Fibroblast of lung (primary cell): ENCODE data around the gene SLC38A2. TPM values are rescaled to one million over a fixed set of nuclear protein-coding genes. Genes with fewer than 3 reads are reported as not detected.

Experiments
- DNase-seq, 2 donors: peaks; one replicate each; pipeline versions ENCODE4 v3.0.0 to v3.0.0-alpha.2; 2010; ENCODE audit warnings: low read depth in 2 of 2
- H2AFZ ChIP-seq: 2 replicates; pipeline ENCODE4 v1.5.1; 2012; ENCODE audit warnings: low read length, control low read depth, inconsistent platforms
- H3K27ac ChIP-seq: 2 replicates; pipeline ENCODE4 v1.5.1; 2011; ENCODE audit warnings: low read length, control low read depth; ENCODE audit not compliant: insufficient read depth
- H3K27me3 ChIP-seq: 2 replicates; pipeline ENCODE4 v1.5.1; 2011; ENCODE audit warnings: mild to moderate bottlenecking, low read length; ENCODE audit not compliant: control insufficient read depth, insufficient read depth
- H3K36me3 ChIP-seq: 2 replicates; pipeline ENCODE4 v1.5.1; 2011; ENCODE audit warnings: low read length; ENCODE audit not compliant: control insufficient read depth, insufficient read depth
- H3K4me1 ChIP-seq: 2 replicates; pipeline ENCODE4 v1.5.1; 2011; ENCODE audit warnings: low read length; ENCODE audit not compliant: control insufficient read depth, insufficient read depth; ENCODE audit errors: extremely low read depth
- H3K4me2 ChIP-seq: 2 replicates; pipeline ENCODE4 v1.5.1; 2011; ENCODE audit warnings: low read length, control low read depth; ENCODE audit not compliant: insufficient read depth; ENCODE audit errors: extremely low read depth
- H3K4me3 ChIP-seq, 4 experiments: fragments of 200-600 bp in 1 of 4; sonication (generic) in 1 of 4; replicated peaks in 1 of 4; 2 replicates each; pipeline ENCODE4 v1.5.1; 2011 to 2016; ENCODE audit warnings: low read length in 4 of 4, low read depth in 3 of 4, mild to moderate bottlenecking in 3 of 4, control low read depth in 2 of 4, inconsistent platforms in 1 of 4, mixed read lengths in 1 of 4; ENCODE audit not compliant: insufficient read depth in 1 of 4; ENCODE audit errors: control extremely low read depth in 1 of 4
- H3K79me2 ChIP-seq: 2 replicates; pipeline ENCODE4 v1.5.1; 2012; ENCODE audit warnings: mild to moderate bottlenecking, low read length, inconsistent platforms; ENCODE audit not compliant: control insufficient read depth, insufficient read depth
- H3K9ac ChIP-seq: 2 replicates; pipeline ENCODE4 v1.5.1; 2011; ENCODE audit warnings: mild to moderate bottlenecking, low read length, control low read depth; ENCODE audit not compliant: insufficient read depth
- H3K9me3 ChIP-seq: 2 replicates; pipeline ENCODE4 v1.5.1; 2012; ENCODE audit warnings: low read depth, low read length; ENCODE audit not compliant: control insufficient read depth, insufficient read depth
- H4K20me1 ChIP-seq: 2 replicates; pipeline ENCODE4 v1.5.1; 2011; ENCODE audit warnings: low read length; ENCODE audit not compliant: control insufficient read depth, insufficient read depth; ENCODE audit errors: extremely low read depth
- EZH2 ChIP-seq: IDR thresholded peaks from 2 replicates; pipeline ENCODE4 v1.5.1; 2012; ENCODE audit warnings: low read length, control low read depth, mild to moderate bottlenecking; ENCODE audit errors: missing control alignments
- polyA plus RNA-seq, 2 donors: library from polyadenylated mRNA; depleted of rRNA in 1 of 2; stranded (reverse) in 1 of 2; unstranded in 1 of 2; fragments of >200 nt; gene quantifications; 2 replicates each; pipeline ENCODE4 v1.2.1, GENCODE V29; 2011 to 2012; ENCODE audit warnings: missing spikeins in 1 of 2
- total RNA-seq: library from RNA; depleted of rRNA; stranded (reverse); fragments of >200 nt; gene quantifications from 2 replicates; pipeline ENCODE4 v1.2.1, GENCODE V29; 2014
- TF ChIP-seq, protein P1 (sequence below), 2 donors: IDR thresholded peaks in 1 of 2; conservative IDR thresholded peaks in 1 of 2; 1 replicate in 1 of 2; 2 replicates in 1 of 2; pipeline ENCODE4 v1.5.1; 2011 to 2012; ENCODE audit warnings: low read length in 2 of 2, control low read depth in 1 of 2, inconsistent platforms in 1 of 2, low read depth in 1 of 2, mild to moderate bottlenecking in 1 of 2

The SLC38A2 gene
- total and polyA plus RNA-seq, 2 donors (not counting 1 experiment from before 2014, with no cell fraction given): 940 to 1,357 TPM

DNA sequence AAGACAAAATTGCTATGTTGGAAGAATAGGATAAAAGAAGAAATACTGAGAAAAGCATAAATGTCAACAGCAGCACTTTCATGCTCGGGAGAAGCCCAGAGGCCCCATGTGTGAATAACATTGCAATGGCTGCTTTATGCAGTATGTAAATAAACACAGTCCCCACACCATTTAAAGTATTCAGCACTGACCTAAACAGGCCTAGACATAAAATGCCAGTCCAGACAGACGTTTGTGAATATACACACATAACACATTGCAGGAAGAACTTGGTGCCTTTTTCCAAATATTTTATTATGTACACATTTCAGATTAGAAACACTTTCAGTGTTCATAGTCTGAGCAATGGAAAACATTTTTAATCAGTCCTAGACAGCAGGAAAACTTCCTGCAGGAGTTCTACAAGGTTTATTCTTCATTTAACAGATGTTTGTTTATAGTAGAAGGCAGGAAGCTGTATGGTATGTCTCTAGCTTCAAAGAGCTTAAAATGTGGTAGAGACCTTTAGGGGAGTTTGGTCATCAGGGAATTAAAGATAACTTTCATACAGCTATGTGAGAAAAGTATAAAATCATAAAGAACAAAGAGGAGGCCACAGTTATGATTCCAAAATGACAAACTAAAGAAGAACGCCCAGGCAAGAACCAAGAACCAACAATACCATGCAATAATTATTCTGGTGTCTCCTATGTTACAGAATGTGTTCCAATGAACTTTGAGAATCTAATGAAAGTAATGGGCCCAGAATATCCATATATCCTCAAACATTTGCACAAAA, 30.6 kb upstream of the SLC38A2 start:
- no peak overlapping the region for H2AFZ ChIP-seq
- H3K79me2 ChIP-seq: no peaks in the 10 kb centered on the region
- H3K36me3 ChIP-seq: no peaks in the 10 kb centered on the region
- H3K27ac ChIP-seq: peak overlapping the region; percentile 55
- no peak overlapping the region for H3K9ac ChIP-seq
- no peaks in the 10 kb centered on the region for H3K27me3 ChIP-seq
- H3K9me3 ChIP-seq: no peaks in the 10 kb centered on the region
- peak overlapping the region; percentile 33 for H3K4me2 ChIP-seq
- no peaks in the 10 kb centered on the region for H4K20me1 ChIP-seq
- DNase-seq: peak; percentile 68 to 79
- H3K4me3 ChIP-seq: peak overlapping the region in 1 of 4 experiments; percentile 2
- H3K4me1 ChIP-seq: peaks cover 29% of the 10 kb centered on the region
- TF ChIP-seq EZH2: no peak
- TF ChIP-seq, protein P1, sequence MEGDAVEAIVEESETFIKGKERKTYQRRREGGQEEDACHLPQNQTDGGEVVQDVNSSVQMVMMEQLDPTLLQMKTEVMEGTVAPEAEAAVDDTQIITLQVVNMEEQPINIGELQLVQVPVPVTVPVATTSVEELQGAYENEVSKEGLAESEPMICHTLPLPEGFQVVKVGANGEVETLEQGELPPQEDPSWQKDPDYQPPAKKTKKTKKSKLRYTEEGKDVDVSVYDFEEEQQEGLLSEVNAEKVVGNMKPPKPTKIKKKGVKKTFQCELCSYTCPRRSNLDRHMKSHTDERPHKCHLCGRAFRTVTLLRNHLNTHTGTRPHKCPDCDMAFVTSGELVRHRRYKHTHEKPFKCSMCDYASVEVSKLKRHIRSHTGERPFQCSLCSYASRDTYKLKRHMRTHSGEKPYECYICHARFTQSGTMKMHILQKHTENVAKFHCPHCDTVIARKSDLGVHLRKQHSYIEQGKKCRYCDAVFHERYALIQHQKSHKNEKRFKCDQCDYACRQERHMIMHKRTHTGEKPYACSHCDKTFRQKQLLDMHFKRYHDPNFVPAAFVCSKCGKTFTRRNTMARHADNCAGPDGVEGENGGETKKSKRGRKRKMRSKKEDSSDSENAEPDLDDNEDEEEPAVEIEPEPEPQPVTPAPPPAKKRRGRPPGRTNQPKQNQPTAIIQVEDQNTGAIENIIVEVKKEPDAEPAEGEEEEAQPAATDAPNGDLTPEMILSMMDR (conservative IDR thresholded peaks at IDR 0.05 in 1 of 2, IDR thresholded peaks at IDR 0.05 in 1 of 2; ENCODE audit: low read depth in 1 of 2, low read length in 2 of 2): no peak

DNA sequence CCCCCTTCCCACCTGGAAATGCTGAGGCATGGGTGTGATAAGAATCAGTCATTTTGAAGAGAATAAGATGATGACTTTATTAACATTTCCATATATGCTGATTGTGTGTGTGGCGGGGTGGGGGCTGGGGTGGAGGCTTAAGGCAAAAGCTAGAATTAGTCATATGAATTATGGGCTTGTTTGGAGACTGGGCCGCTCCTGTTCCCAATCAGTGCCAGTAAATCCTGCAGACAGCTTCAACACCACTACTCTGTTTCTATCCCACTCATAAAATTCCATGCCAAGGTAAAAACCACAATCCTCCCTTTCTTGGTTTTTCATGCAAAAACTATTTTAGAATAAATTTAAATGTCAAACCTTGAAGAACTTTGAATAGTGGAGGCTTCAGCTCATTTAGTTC, 29.9 kb upstream of the SLC38A2 start:
- no peaks in the 10 kb centered on the region for H3K36me3 ChIP-seq
- H3K9me3 ChIP-seq: no peaks in the 10 kb centered on the region
- H3K9ac ChIP-seq: no peak overlapping the region
- H3K4me1 ChIP-seq: peaks cover 29% of the 10 kb centered on the region
- no peaks in the 10 kb centered on the region for H4K20me1 ChIP-seq
- DNase-seq: peak; percentile 95 to 98
- peak overlapping the region; percentile 55 for H3K27ac ChIP-seq
- H2AFZ ChIP-seq: no peak overlapping the region
- no peak overlapping the region for H3K4me2 ChIP-seq
- H3K4me3 ChIP-seq: no peak overlapping the region
- no peaks in the 10 kb centered on the region for H3K79me2 ChIP-seq
- no peaks in the 10 kb centered on the region for H3K27me3 ChIP-seq
- TF ChIP-seq EZH2: no peak
- TF ChIP-seq, protein P1 (conservative IDR thresholded peaks at IDR 0.05 in 1 of 2, IDR thresholded peaks at IDR 0.05 in 1 of 2; ENCODE audit: low read depth in 1 of 2, low read length in 2 of 2): no peak

DNA sequence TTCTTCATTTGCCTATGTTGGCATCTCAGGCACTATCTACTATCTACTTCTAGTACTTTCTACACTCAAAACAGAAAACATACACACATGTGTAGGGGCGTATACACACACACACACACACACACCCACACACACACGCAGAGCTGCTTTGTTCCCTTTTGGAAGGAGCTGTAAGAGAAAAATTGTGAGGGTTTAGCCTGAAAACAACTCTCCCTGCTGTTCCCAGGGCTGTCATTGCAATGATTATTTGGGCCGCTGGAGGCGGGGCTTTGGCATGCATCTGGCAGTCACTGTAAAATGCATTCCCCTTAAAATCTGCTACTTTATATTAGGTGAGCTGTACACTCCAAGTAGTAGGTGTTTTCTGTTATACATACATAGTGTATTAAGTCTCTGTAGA, 29.1 kb upstream of the SLC38A2 start:
- no peaks in the 10 kb centered on the region for H3K9me3 ChIP-seq
- no peak for TF ChIP-seq EZH2
- TF ChIP-seq, protein P1 (conservative IDR thresholded peaks at IDR 0.05 in 1 of 2, IDR thresholded peaks at IDR 0.05 in 1 of 2; ENCODE audit: low read depth in 1 of 2, low read length in 2 of 2): peak; percentile 34 to 53
- H3K4me2 ChIP-seq: no peak overlapping the region
- no peak overlapping the region for H2AFZ ChIP-seq
- no peaks in the 10 kb centered on the region for H3K79me2 ChIP-seq
- H3K36me3 ChIP-seq: no peaks in the 10 kb centered on the region
- no peak overlapping the region for H3K4me3 ChIP-seq
- peaks cover 29% of the 10 kb centered on the region for H3K4me1 ChIP-seq
- H3K27ac ChIP-seq: peak overlapping the region; percentile 47
- H3K9ac ChIP-seq: no peak overlapping the region
- peak; percentile 73 to 81 for DNase-seq
- no peaks in the 10 kb centered on the region for H3K27me3 ChIP-seq
- H4K20me1 ChIP-seq: no peaks in the 10 kb centered on the region
